ENCODE data around the gene PHF12. TPM values are rescaled to one million over a fixed set of nuclear protein-coding genes. Genes with fewer than 3 reads are reported as not detected.
A peak's percentile ranks its signal among the peaks of the same experiment; 100 is the strongest.

PHF12 gene
- total and polyA plus RNA-seq, 10 of the 15 experiments (the other 5 are each of a cell fraction or from before 2014, with no cell fraction given) = 1.3 to 43.9 (median 19.2) TPM

DNA sequence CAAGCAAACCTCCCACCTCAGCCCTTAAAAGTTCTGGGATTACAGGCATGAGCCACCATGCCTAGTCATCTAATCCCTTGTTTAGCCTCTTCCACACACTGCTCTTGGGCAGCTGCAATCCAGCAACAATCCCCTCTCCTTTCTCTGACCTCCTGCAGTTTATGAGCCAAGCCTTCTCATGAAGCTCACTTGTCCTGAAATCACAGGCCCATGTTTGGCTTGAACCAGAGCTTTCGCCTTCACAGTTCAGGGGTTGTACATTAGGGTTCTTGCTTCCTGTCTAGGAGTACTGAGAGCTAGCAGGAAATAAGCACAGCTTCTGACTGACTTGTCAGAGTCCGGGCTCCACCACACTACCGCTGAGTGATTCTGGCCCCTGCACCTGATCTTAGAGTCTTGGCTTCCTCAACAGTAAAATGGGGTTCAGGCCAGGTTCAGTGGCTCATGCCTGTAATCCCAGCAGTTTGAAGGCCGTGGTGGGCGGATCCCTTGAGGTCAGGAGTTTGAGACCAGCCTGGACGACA lies 80.2 kb downstream of the PHF12 start (continued):
- TF ChIP-seq RAD21 (IDR thresholded peaks at IDR 0.05; ENCODE audit: insufficient read depth, low read depth, low read length) = peak; percentile 25; the same call in 1 of the 2 replicates
- no peak for TF ChIP-seq ZNF384 (IDR thresholded peaks at IDR 0.05; ENCODE audit: borderline replicate concordance, low read depth, low read length)
- TF ChIP-seq, protein P1, sequence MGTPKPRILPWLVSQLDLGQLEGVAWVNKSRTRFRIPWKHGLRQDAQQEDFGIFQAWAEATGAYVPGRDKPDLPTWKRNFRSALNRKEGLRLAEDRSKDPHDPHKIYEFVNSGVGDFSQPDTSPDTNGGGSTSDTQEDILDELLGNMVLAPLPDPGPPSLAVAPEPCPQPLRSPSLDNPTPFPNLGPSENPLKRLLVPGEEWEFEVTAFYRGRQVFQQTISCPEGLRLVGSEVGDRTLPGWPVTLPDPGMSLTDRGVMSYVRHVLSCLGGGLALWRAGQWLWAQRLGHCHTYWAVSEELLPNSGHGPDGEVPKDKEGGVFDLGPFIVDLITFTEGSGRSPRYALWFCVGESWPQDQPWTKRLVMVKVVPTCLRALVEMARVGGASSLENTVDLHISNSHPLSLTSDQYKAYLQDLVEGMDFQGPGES (IDR thresholded peaks at IDR 0.05) = no peak
- no peak for TF ChIP-seq ZNF24 (IDR thresholded peaks at IDR 0.05)
- TF ChIP-seq, protein P2, sequence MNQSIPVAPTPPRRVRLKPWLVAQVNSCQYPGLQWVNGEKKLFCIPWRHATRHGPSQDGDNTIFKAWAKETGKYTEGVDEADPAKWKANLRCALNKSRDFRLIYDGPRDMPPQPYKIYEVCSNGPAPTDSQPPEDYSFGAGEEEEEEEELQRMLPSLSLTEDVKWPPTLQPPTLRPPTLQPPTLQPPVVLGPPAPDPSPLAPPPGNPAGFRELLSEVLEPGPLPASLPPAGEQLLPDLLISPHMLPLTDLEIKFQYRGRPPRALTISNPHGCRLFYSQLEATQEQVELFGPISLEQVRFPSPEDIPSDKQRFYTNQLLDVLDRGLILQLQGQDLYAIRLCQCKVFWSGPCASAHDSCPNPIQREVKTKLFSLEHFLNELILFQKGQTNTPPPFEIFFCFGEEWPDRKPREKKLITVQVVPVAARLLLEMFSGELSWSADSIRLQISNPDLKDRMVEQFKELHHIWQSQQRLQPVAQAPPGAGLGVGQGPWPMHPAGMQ (IDR thresholded peaks at IDR 0.05; ENCODE audit: borderline replicate concordance) = no peak
- TF ChIP-seq, protein P3, sequence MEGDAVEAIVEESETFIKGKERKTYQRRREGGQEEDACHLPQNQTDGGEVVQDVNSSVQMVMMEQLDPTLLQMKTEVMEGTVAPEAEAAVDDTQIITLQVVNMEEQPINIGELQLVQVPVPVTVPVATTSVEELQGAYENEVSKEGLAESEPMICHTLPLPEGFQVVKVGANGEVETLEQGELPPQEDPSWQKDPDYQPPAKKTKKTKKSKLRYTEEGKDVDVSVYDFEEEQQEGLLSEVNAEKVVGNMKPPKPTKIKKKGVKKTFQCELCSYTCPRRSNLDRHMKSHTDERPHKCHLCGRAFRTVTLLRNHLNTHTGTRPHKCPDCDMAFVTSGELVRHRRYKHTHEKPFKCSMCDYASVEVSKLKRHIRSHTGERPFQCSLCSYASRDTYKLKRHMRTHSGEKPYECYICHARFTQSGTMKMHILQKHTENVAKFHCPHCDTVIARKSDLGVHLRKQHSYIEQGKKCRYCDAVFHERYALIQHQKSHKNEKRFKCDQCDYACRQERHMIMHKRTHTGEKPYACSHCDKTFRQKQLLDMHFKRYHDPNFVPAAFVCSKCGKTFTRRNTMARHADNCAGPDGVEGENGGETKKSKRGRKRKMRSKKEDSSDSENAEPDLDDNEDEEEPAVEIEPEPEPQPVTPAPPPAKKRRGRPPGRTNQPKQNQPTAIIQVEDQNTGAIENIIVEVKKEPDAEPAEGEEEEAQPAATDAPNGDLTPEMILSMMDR (IDR thresholded peaks at IDR 0.05 in 2 of 3, conservative IDR thresholded peaks at IDR 0.05 in 1 of 3; ENCODE audit: control insufficient read depth in 2 of 3, extremely low read depth in 1 of 3, insufficient read depth in 1 of 3, low read depth in 3 of 3, low read length in 3 of 3) = no peak
- TF ChIP-seq, protein P4, sequence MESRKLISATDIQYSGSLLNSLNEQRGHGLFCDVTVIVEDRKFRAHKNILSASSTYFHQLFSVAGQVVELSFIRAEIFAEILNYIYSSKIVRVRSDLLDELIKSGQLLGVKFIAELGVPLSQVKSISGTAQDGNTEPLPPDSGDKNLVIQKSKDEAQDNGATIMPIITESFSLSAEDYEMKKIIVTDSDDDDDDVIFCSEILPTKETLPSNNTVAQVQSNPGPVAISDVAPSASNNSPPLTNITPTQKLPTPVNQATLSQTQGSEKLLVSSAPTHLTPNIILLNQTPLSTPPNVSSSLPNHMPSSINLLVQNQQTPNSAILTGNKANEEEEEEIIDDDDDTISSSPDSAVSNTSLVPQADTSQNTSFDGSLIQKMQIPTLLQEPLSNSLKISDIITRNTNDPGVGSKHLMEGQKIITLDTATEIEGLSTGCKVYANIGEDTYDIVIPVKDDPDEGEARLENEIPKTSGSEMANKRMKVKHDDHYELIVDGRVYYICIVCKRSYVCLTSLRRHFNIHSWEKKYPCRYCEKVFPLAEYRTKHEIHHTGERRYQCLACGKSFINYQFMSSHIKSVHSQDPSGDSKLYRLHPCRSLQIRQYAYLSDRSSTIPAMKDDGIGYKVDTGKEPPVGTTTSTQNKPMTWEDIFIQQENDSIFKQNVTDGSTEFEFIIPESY (IDR thresholded peaks at IDR 0.05) = no peak
- no peak for TF ChIP-seq ESRRA (IDR thresholded peaks at IDR 0.05; ENCODE audit: low read length)
- TF ChIP-seq BRCA1 (IDR thresholded peaks at IDR 0.05; ENCODE audit: low read depth, low read length) = no peak
- TF ChIP-seq SPI1 (IDR thresholded peaks at IDR 0.05; ENCODE audit: borderline replicate concordance, insufficient read depth, low read depth, low read length) = no peak
- no peak for TF ChIP-seq LARP7 (IDR thresholded peaks at IDR 0.05)
- no peak for TF ChIP-seq RBBP5 (conservative IDR thresholded peaks at IDR 0.05)
- TF ChIP-seq ZNF207 (IDR thresholded peaks at IDR 0.05; ENCODE audit: borderline replicate concordance) = no peak
- TF ChIP-seq, protein P5, sequence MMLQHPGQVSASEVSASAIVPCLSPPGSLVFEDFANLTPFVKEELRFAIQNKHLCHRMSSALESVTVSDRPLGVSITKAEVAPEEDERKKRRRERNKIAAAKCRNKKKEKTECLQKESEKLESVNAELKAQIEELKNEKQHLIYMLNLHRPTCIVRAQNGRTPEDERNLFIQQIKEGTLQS (IDR thresholded peaks at IDR 0.05; ENCODE audit: borderline replicate concordance, extremely low read depth, low read depth, low read length) = no peak
- TF ChIP-seq, protein P6, sequence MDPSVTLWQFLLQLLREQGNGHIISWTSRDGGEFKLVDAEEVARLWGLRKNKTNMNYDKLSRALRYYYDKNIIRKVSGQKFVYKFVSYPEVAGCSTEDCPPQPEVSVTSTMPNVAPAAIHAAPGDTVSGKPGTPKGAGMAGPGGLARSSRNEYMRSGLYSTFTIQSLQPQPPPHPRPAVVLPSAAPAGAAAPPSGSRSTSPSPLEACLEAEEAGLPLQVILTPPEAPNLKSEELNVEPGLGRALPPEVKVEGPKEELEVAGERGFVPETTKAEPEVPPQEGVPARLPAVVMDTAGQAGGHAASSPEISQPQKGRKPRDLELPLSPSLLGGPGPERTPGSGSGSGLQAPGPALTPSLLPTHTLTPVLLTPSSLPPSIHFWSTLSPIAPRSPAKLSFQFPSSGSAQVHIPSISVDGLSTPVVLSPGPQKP (IDR thresholded peaks at IDR 0.05; ENCODE audit: low read depth, low read length) = no peak
- TF ChIP-seq SP1 (IDR thresholded peaks at IDR 0.05; ENCODE audit: low read depth, low read length) = no peak
- peak; percentile 68; the same call in 1 of the 2 replicates for TF ChIP-seq POLR2AphosphoS5 (IDR thresholded peaks at IDR 0.05; ENCODE audit: low read length)
- TF ChIP-seq TAF1 (IDR thresholded peaks at IDR 0.05; ENCODE audit: borderline replicate concordance, low read depth, low read length) = peak; percentile 78
- TF ChIP-seq, protein P7, sequence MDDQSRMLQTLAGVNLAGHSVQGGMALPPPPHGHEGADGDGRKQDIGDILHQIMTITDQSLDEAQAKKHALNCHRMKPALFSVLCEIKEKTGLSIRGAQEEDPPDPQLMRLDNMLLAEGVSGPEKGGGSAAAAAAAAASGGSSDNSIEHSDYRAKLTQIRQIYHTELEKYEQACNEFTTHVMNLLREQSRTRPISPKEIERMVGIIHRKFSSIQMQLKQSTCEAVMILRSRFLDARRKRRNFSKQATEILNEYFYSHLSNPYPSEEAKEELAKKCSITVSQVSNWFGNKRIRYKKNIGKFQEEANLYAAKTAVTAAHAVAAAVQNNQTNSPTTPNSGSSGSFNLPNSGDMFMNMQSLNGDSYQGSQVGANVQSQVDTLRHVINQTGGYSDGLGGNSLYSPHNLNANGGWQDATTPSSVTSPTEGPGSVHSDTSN (IDR thresholded peaks at IDR 0.05; ENCODE audit: insufficient replicate concordance, low read depth, low read length) = no peak
- TF ChIP-seq MEF2B (IDR thresholded peaks at IDR 0.05; ENCODE audit: partially characterized antibody, poor library complexity, severe bottlenecking) = peak; percentile 14
- TF ChIP-seq CEBPB (IDR thresholded peaks at IDR 0.05; ENCODE audit: borderline replicate concordance in 1 of 2, low read depth in 2 of 2, low read length in 2 of 2) = no peak

Data from GM12878 (cell line).